HCT116 (cell line): Measurements from ENCODE around the gene PLCB1. TPM values are rescaled to one million over a fixed set of nuclear protein-coding genes. Genes with fewer than 3 reads are reported as not detected.

Source experiments
- ATAC-seq: fragments of 200-7000 bp; cut with Tn5 transposase; 2 replicates; pipeline ENCODE4 v1.9.1; 2020; ENCODE audit warnings: mild to moderate bottlenecking, moderate library complexity
- BruUV-seq: library from RNA; stranded (reverse); fragments of 400-500 nt; replicated peaks from 2 replicates; lab custom pipeline; 2021; lab: Mats Ljungman, UMichigan
- CTCF ChIA-PET: fragments of 300-600 bp; sonication (Branson Sonifier 250); formaldehyde crosslinking; loops from one replicate; lab custom pipeline; 2021; ENCODE audit warnings: antibody characterized with exemption; lab: Charles Lee
- POLR2A ChIA-PET: fragments of 300-600, 350-600 bp; sonication (Branson Sonifier 250); formaldehyde crosslinking; loops from one replicate; lab custom pipeline; 2021; ENCODE audit warnings: antibody characterized with exemption; lab: Charles Lee
- RAD21 ChIA-PET, 2 experiments: fragments of 300-600 bp; sonication (Branson Sonifier 250); formaldehyde crosslinking; loops; one replicate each; lab custom pipeline; 2023; ENCODE audit warnings: low total read pairs in 2 of 2; ENCODE audit not compliant: uncharacterized antibody in 2 of 2, unreplicated experiment in 2 of 2, low non-redundant PET in 1 of 2; lab: Charles Lee
- DNase-seq: peaks from one replicate; pipeline ENCODE4 v3.0.0-alpha.2; 2010; ENCODE audit warnings: low read depth, low spot score
- H2AFZ ChIP-seq: fragments of 200-600 bp; shearing (Covaris generic), sonication (generic); 2 replicates; pipeline ENCODE4 v1.6.1; 2017; ENCODE audit warnings: low read depth, mixed run types, mixed read lengths, antibody characterized with exemption, low read length; ENCODE audit not compliant: poor library complexity, severe bottlenecking
- H3K27ac ChIP-seq: 2 replicates; pipeline ENCODE4 v1.5.1; 2012; ENCODE audit warnings: low read depth, low read length
- H3K27me3 ChIP-seq: fragments of 200-600 bp; sonication (generic); 2 replicates; pipeline ENCODE4 v1.6.1; 2016; ENCODE audit warnings: mixed run types, low read length, mixed read lengths; ENCODE audit not compliant: insufficient read depth
- H3K36me3 ChIP-seq, 2 experiments: fragments of 200-500 bp in 1 of 2; fragments of 200-600 bp in 1 of 2; sonication (Bioruptor generic) in 1 of 2; sonication (generic) in 1 of 2; 2 replicates each; pipeline versions ENCODE4 v1.5.1 to v1.6.1; 2014 to 2016; ENCODE audit warnings: low read length in 2 of 2, inconsistent platforms in 1 of 2, mixed read lengths in 1 of 2, mixed run types in 1 of 2; ENCODE audit not compliant: insufficient read depth in 2 of 2, control insufficient read depth in 1 of 2
- H3K4me1 ChIP-seq, 2 experiments: fragments of 200-600 bp in 1 of 2; sonication (generic) in 1 of 2; 2 replicates each; pipeline versions ENCODE4 v1.5.1 to v1.6.1; 2012 to 2017; ENCODE audit warnings: low read length in 2 of 2, inconsistent platforms in 1 of 2, mild to moderate bottlenecking in 1 of 2, mixed read lengths in 1 of 2, mixed run types in 1 of 2, moderate library complexity in 1 of 2; ENCODE audit not compliant: insufficient read depth in 2 of 2, control insufficient read depth in 1 of 2
- H3K4me2 ChIP-seq: fragments of 200-600 bp; sonication (generic); 2 replicates; pipeline ENCODE4 v1.6.1; 2017; ENCODE audit warnings: mixed run types, low read length, mixed read lengths
- H3K4me3 ChIP-seq, 2 experiments: fragments of 200-600 bp in 1 of 2; sonication (generic) in 1 of 2; replicated peaks in 1 of 2; 2 replicates each; pipeline ENCODE4 v1.5.1; 2011 to 2016; ENCODE audit warnings: low read length in 2 of 2, control low read depth in 1 of 2, low read depth in 1 of 2, mild to moderate bottlenecking in 1 of 2, mixed read lengths in 1 of 2, mixed run types in 1 of 2
- H3K79me2 ChIP-seq: fragments of 200-600 bp; sonication (generic); 2 replicates; pipeline ENCODE4 v1.6.1; 2017; ENCODE audit warnings: mild to moderate bottlenecking, mixed run types, low read length, moderate library complexity, mixed read lengths; ENCODE audit not compliant: insufficient read depth
- H3K9ac ChIP-seq: fragments of 200-600 bp; sonication (generic); 2 replicates; pipeline ENCODE4 v1.6.1; 2016; ENCODE audit warnings: low read length, mixed read lengths
- H3K9me2 ChIP-seq: fragments of 200-600 bp; sonication (generic), shearing (Covaris generic); 2 replicates; pipeline ENCODE4 v1.6.1; 2017; ENCODE audit warnings: mixed run types, mild to moderate bottlenecking, moderate library complexity; ENCODE audit not compliant: insufficient read depth
- H3K9me3 ChIP-seq, 2 experiments: fragments of 200-500 bp in 1 of 2; fragments of 200-600 bp in 1 of 2; sonication (Bioruptor generic) in 1 of 2; sonication (generic) in 1 of 2; 2 replicates each; pipeline ENCODE4 v1.6.1; 2014 to 2017; ENCODE audit warnings: low read length in 2 of 2, mixed read lengths in 2 of 2, inconsistent platforms in 1 of 2, low read depth in 1 of 2, mild to moderate bottlenecking in 1 of 2, mixed run types in 1 of 2, moderate library complexity in 1 of 2; ENCODE audit not compliant: control insufficient read depth in 1 of 2, insufficient read depth in 1 of 2
- H4K20me1 ChIP-seq: fragments of 200-600 bp; sonication (generic), shearing (Covaris generic); 2 replicates; pipeline ENCODE4 v1.6.1; 2017; ENCODE audit warnings: mixed run types, mild to moderate bottlenecking, moderate library complexity; ENCODE audit not compliant: insufficient read depth
- ATF3 ChIP-seq: IDR thresholded peaks from 2 replicates; pipeline ENCODE4 v1.6.1; 2012
- CEBPB ChIP-seq: IDR thresholded peaks from 2 replicates; pipeline ENCODE4 v1.6.1; 2012; ENCODE audit warnings: low read depth
- ELF1 ChIP-seq: IDR thresholded peaks from 2 replicates; pipeline ENCODE4 v1.6.1; 2012; ENCODE audit warnings: low read depth, borderline replicate concordance
- RAD21 ChIP-seq: IDR thresholded peaks from 2 replicates; pipeline ENCODE4 v1.6.1; 2012; ENCODE audit warnings: low read depth, mild to moderate bottlenecking
- SIN3A ChIP-seq: IDR thresholded peaks from 2 replicates; pipeline ENCODE4 v1.6.1; 2012; ENCODE audit warnings: low read depth
- SP1 ChIP-seq: IDR thresholded peaks from 2 replicates; pipeline ENCODE4 v1.6.1; 2012; ENCODE audit warnings: low read depth
- TCF7L2 ChIP-seq: IDR thresholded peaks from 2 replicates; pipeline ENCODE4 v1.7.0; 2011; ENCODE audit warnings: borderline replicate concordance, inconsistent platforms; ENCODE audit not compliant: insufficient read depth, insufficient read length; ENCODE audit errors: extremely low read depth
- intact Hi-C: fragments of 100-400 bp; cut with micrococcal nuclease; formaldehyde crosslinking; loops from 2 replicates; pipeline ENCODE4 v1.10.0; 2022
- total RNA-seq: library from RNA; stranded (reverse); gene quantifications from one replicate; pipeline ENCODE4 v1.2.1, GENCODE V29; 2021; ENCODE audit not compliant: unreplicated experiment
- TF ChIP-seq, protein P1 (sequence below): IDR thresholded peaks from 2 replicates; pipeline ENCODE4 v1.6.1; 2011; ENCODE audit warnings: mild to moderate bottlenecking, low read length, moderate library complexity; ENCODE audit not compliant: insufficient replicate concordance; ENCODE audit errors: extremely low read depth
- TF ChIP-seq, protein P2 (sequence below): IDR thresholded peaks from 2 replicates; pipeline ENCODE4 v1.6.1; 2012
- TF ChIP-seq, protein P3 (sequence below), 3 experiments: fragments of 200-600 bp in 1 of 3; sonication (generic) in 1 of 3; IDR thresholded peaks in 2 of 3; conservative IDR thresholded peaks in 1 of 3; 2 replicates each; pipeline ENCODE4 v1.5.1; 2012 to 2017; ENCODE audit warnings: low read depth in 2 of 3, low read length in 2 of 3, antibody characterized with exemption in 1 of 3, borderline replicate concordance in 1 of 3, control low read depth in 1 of 3, mild to moderate bottlenecking in 1 of 3, mixed read lengths in 1 of 3, mixed run types in 1 of 3, moderate library complexity in 1 of 3; ENCODE audit not compliant: insufficient read depth in 1 of 3

Gene PLCB1
- total RNA-seq, 1 experiment from 2014 or later, result 15.8 TPM

- ATAC-seq (no peak), DNase-seq (no peak)
- no peak overlapping the region for H3K27ac ChIP-seq
- H3K27me3 ChIP-seq, result no peaks in the 10 kb centered on the region
- H3K79me2 ChIP-seq, result no peaks in the 10 kb centered on the region
- H3K36me3 ChIP-seq, result no peaks in the 10 kb centered on the region
- no peaks in the 10 kb centered on the region for H3K4me1 ChIP-seq
- no peak overlapping the region for H2AFZ ChIP-seq
- ChIA-PET POLR2A (no interaction called here), RAD21 (no interaction called here), CTCF (no interaction called here)
- no peaks in the 10 kb centered on the region for H3K9me3 ChIP-seq
- H3K9me2 ChIP-seq, result no peaks in the 10 kb centered on the region; the same call in 1 of the 2 replicates
- H3K9ac ChIP-seq, result no peak overlapping the region
- TF ChIP-seq RAD21 (no peak), ATF3 (no peak), CEBPB (no peak), SIN3A (no peak), SP1 (no peak), ELF1 (no peak), TCF7L2 (no peak)
- TF ChIP-seq, protein P1, sequence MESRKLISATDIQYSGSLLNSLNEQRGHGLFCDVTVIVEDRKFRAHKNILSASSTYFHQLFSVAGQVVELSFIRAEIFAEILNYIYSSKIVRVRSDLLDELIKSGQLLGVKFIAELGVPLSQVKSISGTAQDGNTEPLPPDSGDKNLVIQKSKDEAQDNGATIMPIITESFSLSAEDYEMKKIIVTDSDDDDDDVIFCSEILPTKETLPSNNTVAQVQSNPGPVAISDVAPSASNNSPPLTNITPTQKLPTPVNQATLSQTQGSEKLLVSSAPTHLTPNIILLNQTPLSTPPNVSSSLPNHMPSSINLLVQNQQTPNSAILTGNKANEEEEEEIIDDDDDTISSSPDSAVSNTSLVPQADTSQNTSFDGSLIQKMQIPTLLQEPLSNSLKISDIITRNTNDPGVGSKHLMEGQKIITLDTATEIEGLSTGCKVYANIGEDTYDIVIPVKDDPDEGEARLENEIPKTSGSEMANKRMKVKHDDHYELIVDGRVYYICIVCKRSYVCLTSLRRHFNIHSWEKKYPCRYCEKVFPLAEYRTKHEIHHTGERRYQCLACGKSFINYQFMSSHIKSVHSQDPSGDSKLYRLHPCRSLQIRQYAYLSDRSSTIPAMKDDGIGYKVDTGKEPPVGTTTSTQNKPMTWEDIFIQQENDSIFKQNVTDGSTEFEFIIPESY, result no peak
- TF ChIP-seq, protein P2, sequence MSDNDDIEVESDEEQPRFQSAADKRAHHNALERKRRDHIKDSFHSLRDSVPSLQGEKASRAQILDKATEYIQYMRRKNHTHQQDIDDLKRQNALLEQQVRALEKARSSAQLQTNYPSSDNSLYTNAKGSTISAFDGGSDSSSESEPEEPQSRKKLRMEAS, result no peak
- TF ChIP-seq, protein P3, sequence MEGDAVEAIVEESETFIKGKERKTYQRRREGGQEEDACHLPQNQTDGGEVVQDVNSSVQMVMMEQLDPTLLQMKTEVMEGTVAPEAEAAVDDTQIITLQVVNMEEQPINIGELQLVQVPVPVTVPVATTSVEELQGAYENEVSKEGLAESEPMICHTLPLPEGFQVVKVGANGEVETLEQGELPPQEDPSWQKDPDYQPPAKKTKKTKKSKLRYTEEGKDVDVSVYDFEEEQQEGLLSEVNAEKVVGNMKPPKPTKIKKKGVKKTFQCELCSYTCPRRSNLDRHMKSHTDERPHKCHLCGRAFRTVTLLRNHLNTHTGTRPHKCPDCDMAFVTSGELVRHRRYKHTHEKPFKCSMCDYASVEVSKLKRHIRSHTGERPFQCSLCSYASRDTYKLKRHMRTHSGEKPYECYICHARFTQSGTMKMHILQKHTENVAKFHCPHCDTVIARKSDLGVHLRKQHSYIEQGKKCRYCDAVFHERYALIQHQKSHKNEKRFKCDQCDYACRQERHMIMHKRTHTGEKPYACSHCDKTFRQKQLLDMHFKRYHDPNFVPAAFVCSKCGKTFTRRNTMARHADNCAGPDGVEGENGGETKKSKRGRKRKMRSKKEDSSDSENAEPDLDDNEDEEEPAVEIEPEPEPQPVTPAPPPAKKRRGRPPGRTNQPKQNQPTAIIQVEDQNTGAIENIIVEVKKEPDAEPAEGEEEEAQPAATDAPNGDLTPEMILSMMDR (IDR thresholded peaks at IDR 0.05 in 2 of 3, conservative IDR thresholded peaks at IDR 0.05 in 1 of 3; ENCODE audit: borderline replicate concordance in 1 of 3, insufficient read depth in 1 of 3, low read depth in 2 of 3, low read length in 2 of 3), result no peak
- no TSS peak for BruUV-seq
- intact Hi-C loops, result no loop called here
- no peaks in the 10 kb centered on the region for H4K20me1 ChIP-seq
- H3K4me2 ChIP-seq, result no peak overlapping the region
- no peak overlapping the region for H3K4me3 ChIP-seq
Measured at GRCh38 chr20:8229090-8229489, 97.0 kb downstream of the PLCB1 start.
